ENCODE data around the gene RHOD.

The RHOD gene

GRCh38 chr11:67041602-67042001 is 15.0 kb upstream of the RHOD start:
- no peak overlapping the region for H3K4me3 ChIP-seq
- peaks cover 0 to 25% (median 0%) of the 10 kb centered on the region in 11 experiments; a peak in 5 of 22 replicates for H4K20me1 ChIP-seq
- H3K27me3 ChIP-seq, result peaks cover 0 to 19% (median 0%) of the 10 kb centered on the region in 11 experiments; a peak in 6 of 22 replicates
- H3K36me3 ChIP-seq, result no peaks in the 10 kb centered on the region
- H3K9me3 ChIP-seq (replicated peaks in 1 of 11), result no peaks in the 10 kb centered on the region
- H3K4me1 ChIP-seq, result peaks cover 11 to 35% (median 20%) of the 10 kb centered on the region in 10 experiments
- H3K4me2 ChIP-seq, result no peak overlapping the region
- H3K27ac ChIP-seq, result no peak overlapping the region
- H3K9ac ChIP-seq, result no peak overlapping the region
- no peak for TF ChIP-seq Cebpa-rat (IDR thresholded peaks at IDR 0.05)

- peaks cover 13 to 33% (median 21%) of the 10 kb centered on the region in 10 experiments for H3K4me1 ChIP-seq
- peak overlapping the region in 9 of 11 experiments; percentile 18 to 91 (median 82); a peak in 11 of 22 replicates for H3K4me2 ChIP-seq
Measured at GRCh38 chr11:67043572-67044349, 12.9 kb upstream of the RHOD start.

GRCh38 chr11:67044496-67044895 is 12.2 kb upstream of the RHOD start:
- H4K20me1 ChIP-seq, result peaks cover 0 to 26% (median 0%) of the 10 kb centered on the region in 11 experiments; a peak in 5 of 22 replicates
- H3K27me3 ChIP-seq, result peaks cover 0 to 19% (median 0%) of the 10 kb centered on the region in 11 experiments; a peak in 6 of 22 replicates
- H3K9ac ChIP-seq, result no peak overlapping the region
- no peaks in the 10 kb centered on the region for H3K36me3 ChIP-seq
- no peaks in the 10 kb centered on the region for H3K9me3 ChIP-seq (replicated peaks in 1 of 11)
- H3K4me1 ChIP-seq, result peaks cover 15 to 40% (median 26%) of the 10 kb centered on the region in 10 experiments
- no peak overlapping the region for H3K27ac ChIP-seq
- no peak for TF ChIP-seq Cebpa-rat (IDR thresholded peaks at IDR 0.05)
- H3K4me2 ChIP-seq, result peak overlapping the region in 3 of 11 experiments; percentile 8 to 25 (median 23); a peak in 3 of 22 replicates
- H3K4me3 ChIP-seq, result no peak overlapping the region

More at GRCh38 chr11:67043572-67044349, 12.9 kb upstream of the RHOD start:
- Histone ChIP-seq H3K4me3 (no peak overlapping the region), H3K27me3 (peaks cover 0 to 19% (median 0%) of the 10 kb centered on the region in 11 experiments; a peak in 6 of 22 replicates), H3K9ac (no peak overlapping the region), H3K9me3 (replicated peaks in 1 of 11) (no peaks in the 10 kb centered on the region), H3K27ac (no peak overlapping the region), H4K20me1 (peaks cover 0 to 26% (median 0%) of the 10 kb centered on the region in 11 experiments; a peak in 5 of 22 replicates), H3K36me3 (no peaks in the 10 kb centered on the region)
- TF ChIP-seq Cebpa-rat (IDR thresholded peaks at IDR 0.05), result no peak

- Histone ChIP-seq H3K4me2 (peak overlapping the region in 1 of 11 experiments; percentile 23; a peak in 3 of 22 replicates), H3K4me3 (no peak overlapping the region)
- TF ChIP-seq Cebpa-rat (IDR thresholded peaks at IDR 0.05), result no peak
Measured at GRCh38 chr11:67045314-67045713, 11.3 kb upstream of the RHOD start.

GRCh38 chr11:67048515-67049130 is 8.0 kb upstream of the RHOD start:
- Histone ChIP-seq H3K27me3 (peaks cover 0 to 9% (median 0%) of the 10 kb centered on the region in 11 experiments; a peak in 5 of 22 replicates), H4K20me1 (peaks cover 0 to 13% (median 0%) of the 10 kb centered on the region in 11 experiments; a peak in 5 of 22 replicates), H3K36me3 (no peaks in the 10 kb centered on the region), H3K9ac (peak overlapping the region in 2 of 11 experiments; percentile 16 to 36; a peak in 2 of 22 replicates), H3K27ac (peak overlapping the region in 2 of 11 experiments; percentile 18 to 35; a peak in 2 of 22 replicates), H3K4me1 (peaks cover under 1 to 25% (median 13%) of the 10 kb centered on the region in 10 experiments; a peak in 15 of 20 replicates), H3K4me3 (no peak overlapping the region), H3K4me2 (peak overlapping the region in 7 of 11 experiments; percentile 2 to 37 (median 12); a peak in 8 of 22 replicates), H3K9me3 (replicated peaks in 1 of 11) (no peaks in the 10 kb centered on the region)
- TF ChIP-seq Cebpa-rat (IDR thresholded peaks at IDR 0.05), result no peak

More at GRCh38 chr11:67045314-67045713, 11.3 kb upstream of the RHOD start:
- Histone ChIP-seq H3K4me1 (peaks cover 15 to 41% (median 28%) of the 10 kb centered on the region in 10 experiments), H3K36me3 (no peaks in the 10 kb centered on the region), H3K27ac (no peak overlapping the region), H3K9me3 (replicated peaks in 1 of 11) (no peaks in the 10 kb centered on the region), H4K20me1 (peaks cover 0 to 26% (median 0%) of the 10 kb centered on the region in 11 experiments; a peak in 5 of 22 replicates), H3K27me3 (peaks cover 0 to 19% (median 0%) of the 10 kb centered on the region in 11 experiments; a peak in 6 of 22 replicates), H3K9ac (no peak overlapping the region)

GRCh38 chr11:67050139-67050538 is 6.5 kb upstream of the RHOD start:
- H3K27ac ChIP-seq, result no peak overlapping the region
- no peaks in the 10 kb centered on the region for H3K9me3 ChIP-seq (replicated peaks in 1 of 11)
- H4K20me1 ChIP-seq, result peaks cover 0 to 9% (median 0%) of the 10 kb centered on the region in 11 experiments; a peak in 3 of 22 replicates
- H3K9ac ChIP-seq, result no peak overlapping the region
- H3K36me3 ChIP-seq, result no peaks in the 10 kb centered on the region
- H3K4me2 ChIP-seq, result no peak overlapping the region
- H3K4me1 ChIP-seq, result peaks cover 6 to 25% (median 17%) of the 10 kb centered on the region in 10 experiments; a peak in 17 of 20 replicates
- TF ChIP-seq Cebpa-rat (IDR thresholded peaks at IDR 0.05), result no peak
- H3K4me3 ChIP-seq, result no peak overlapping the region
- H3K27me3 ChIP-seq, result no peaks in the 10 kb centered on the region

GRCh38 chr11:67051180-67051893 is 5.3 kb upstream of the RHOD start:
- TF ChIP-seq Cebpa-rat (IDR thresholded peaks at IDR 0.05), result no peak
- H3K27me3 ChIP-seq, result no peaks in the 10 kb centered on the region
- H3K4me3 ChIP-seq, result no peak overlapping the region
- no peaks in the 10 kb centered on the region for H3K36me3 ChIP-seq
- no peak overlapping the region for H3K27ac ChIP-seq
- peaks cover 0 to 22% (median 16%) of the 10 kb centered on the region in 10 experiments; a peak in 16 of 20 replicates for H3K4me1 ChIP-seq
- peaks cover 0 to 4% (median 0%) of the 10 kb centered on the region in 11 experiments; a peak in 2 of 22 replicates for H4K20me1 ChIP-seq
- H3K9me3 ChIP-seq (replicated peaks in 1 of 11), result no peaks in the 10 kb centered on the region
- H3K4me2 ChIP-seq, result no peak overlapping the region
- no peak overlapping the region for H3K9ac ChIP-seq

- no peak overlapping the region for H3K4me2 ChIP-seq
- H4K20me1 ChIP-seq, result no peaks in the 10 kb centered on the region
- no peaks in the 10 kb centered on the region for H3K9me3 ChIP-seq (replicated peaks in 1 of 11)
- TF ChIP-seq Cebpa-rat (IDR thresholded peaks at IDR 0.05), result no peak
- no peaks in the 10 kb centered on the region for H3K27me3 ChIP-seq
- H3K4me1 ChIP-seq, result peaks cover 0 to 22% (median 16%) of the 10 kb centered on the region in 10 experiments; a peak in 16 of 20 replicates
- H3K36me3 ChIP-seq, result no peaks in the 10 kb centered on the region
- H3K27ac ChIP-seq, result no peak overlapping the region
- no peak overlapping the region for H3K4me3 ChIP-seq
- no peak overlapping the region for H3K9ac ChIP-seq
Measured at GRCh38 chr11:67051945-67052488, 4.6 kb upstream of the RHOD start.

Measured in BLaER1 treated with 17β-estradiol and CSF1 and Interleukin-3, amounts not matched to agents 10 nM and 100 nM (cell line).